GM23248 (cell line): Measurements from ENCODE around the gene ASPSCR1. TPM values are rescaled to one million over a fixed set of nuclear protein-coding genes. Genes with fewer than 3 reads are reported as not detected.

Experiments used
- DNase-seq: peaks from one replicate; pipeline ENCODE4 v3.0.0-alpha.2; 2015
- H2AFZ ChIP-seq: fragments of 200-600 bp; sonication (generic); 2 replicates; pipeline ENCODE4 v1.6.1; 2016; ENCODE audit warnings: antibody characterized with exemption
- H3F3A ChIP-seq: fragments of 200-600 bp; sonication (generic); 2 replicates; pipeline ENCODE4 v1.6.1; 2016; ENCODE audit warnings: mild to moderate bottlenecking, antibody characterized with exemption, mixed run types; ENCODE audit not compliant: insufficient read depth
- H3K27ac ChIP-seq: fragments of 200-600 bp; sonication (generic); 2 replicates; pipeline ENCODE4 v1.5.1; 2016; ENCODE audit warnings: mild to moderate bottlenecking
- H3K27me3 ChIP-seq: fragments of 200-600 bp; sonication (generic); replicated peaks from 2 replicates; pipeline ENCODE4 v1.6.1; 2016; ENCODE audit warnings: mild to moderate bottlenecking; ENCODE audit not compliant: insufficient read depth
- H3K36me3 ChIP-seq: fragments of 200-600 bp; sonication (generic); 2 replicates; pipeline ENCODE4 v1.6.1; 2016; ENCODE audit warnings: low read depth, mild to moderate bottlenecking
- H3K4me1 ChIP-seq: fragments of 200-600 bp; sonication (generic); 2 replicates; pipeline ENCODE4 v1.6.1; 2016; ENCODE audit warnings: mild to moderate bottlenecking; ENCODE audit not compliant: insufficient read depth
- H3K4me2 ChIP-seq: fragments of 200-600 bp; sonication (generic); one replicate; pipeline ENCODE4 v1.6.1; 2016; ENCODE audit warnings: mild to moderate bottlenecking; ENCODE audit not compliant: unreplicated experiment
- H3K4me3 ChIP-seq: fragments of 200-600 bp; sonication (generic); 2 replicates; pipeline ENCODE4 v1.5.1; 2016; ENCODE audit warnings: mild to moderate bottlenecking
- H3K79me2 ChIP-seq: fragments of 200-600 bp; sonication (generic); 2 replicates; pipeline ENCODE4 v1.6.1; 2016; ENCODE audit warnings: mild to moderate bottlenecking; ENCODE audit not compliant: insufficient read depth
- H3K9ac ChIP-seq: fragments of 200-600 bp; sonication (generic); 2 replicates; pipeline ENCODE4 v1.6.1; 2016; ENCODE audit warnings: mild to moderate bottlenecking
- H3K9me2 ChIP-seq: fragments of 200-600 bp; sonication (generic); 2 replicates; pipeline ENCODE4 v1.6.1; 2016; ENCODE audit warnings: mixed run types, mild to moderate bottlenecking, moderate library complexity; ENCODE audit not compliant: insufficient read depth
- H3K9me3 ChIP-seq: fragments of 200-600 bp; sonication (generic); one replicate; pipeline ENCODE4 v1.6.1; 2017; ENCODE audit warnings: low read depth
- H4K20me1 ChIP-seq: fragments of 200-600 bp; sonication (generic); 2 replicates; pipeline ENCODE4 v1.6.0; 2016; ENCODE audit not compliant: insufficient read depth
- EZH2 ChIP-seq: fragments of 200-600 bp; sonication (generic); IDR thresholded peaks from 2 replicates; pipeline ENCODE4 v1.6.1; 2018; ENCODE audit warnings: antibody characterized with exemption, mild to moderate bottlenecking; ENCODE audit not compliant: insufficient read depth, poor library complexity, severe bottlenecking
- EZH2phosphoT487 ChIP-seq: fragments of 200-600 bp; sonication (generic); IDR thresholded peaks from 2 replicates; pipeline ENCODE4 v1.6.1; 2018; ENCODE audit warnings: antibody characterized with exemption, moderate library complexity, mild to moderate bottlenecking, low read depth; ENCODE audit not compliant: insufficient read depth
- WGBS, 2 experiments: methylation state at CpG; one replicate each; pipeline ENCODE4 v1.1.6; 2015 to 2017; ENCODE audit warnings: low lambda C conversion rate in 2 of 2, low coverage in 1 of 2; ENCODE audit errors: missing lambda C conversion rate in 2 of 2; 5-methylcytosine and 5-hydroxymethylcytosine counted together
- in situ Hi-C: fragments of 300-500 bp; cut with MboI; formaldehyde crosslinking; loops from 2 replicates; pipeline ENCODE4 v1.15.0; 2020
- polyA plus RNA-seq: library from polyadenylated mRNA; unstranded; fragments of >200 nt; fragmentation: Nextera tagmentation; extraction: Ambion mirVana; gene quantifications from 2 replicates; pipeline ENCODE4 v1.2.1, GENCODE V29; 2016
- total RNA-seq: library from RNA; depleted of rRNA; stranded (reverse); fragments of >200 nt; shearing (Covaris generic); gene quantifications from 2 replicates; pipeline ENCODE4 v1.2.3, GENCODE V29; 2014

Gene ASPSCR1
- total and polyA plus RNA-seq, 2 experiments from 2014 or later = 20.6 to 23.5 TPM

GRCh38 chr17:82035488-82035887, 58.1 kb downstream of the ASPSCR1 start:
- Histone ChIP-seq H3K36me3 (no peaks in the 10 kb centered on the region), H3F3A (no peaks in the 10 kb centered on the region), H3K4me2 (no peak overlapping the region), H2AFZ (no peak overlapping the region), H3K4me3 (no peak overlapping the region), H3K4me1 (no peaks in the 10 kb centered on the region), H3K27ac (no peak overlapping the region), H4K20me1 (no peaks in the 10 kb centered on the region), H3K27me3 (no peaks in the 10 kb centered on the region), H3K9me3 (no peaks in the 10 kb centered on the region), H3K9ac (no peak overlapping the region), H3K9me2 (no peaks in the 10 kb centered on the region), H3K79me2 (no peaks in the 10 kb centered on the region)
- TF ChIP-seq EZH2phosphoT487 = no peak
- no peak for TF ChIP-seq EZH2
- in situ Hi-C loops = no loop called here
- whole genome bisulfite sequencing, 2 experiments = 95 to 98% methylated on average over 8 of the region's 8 CpGs
- DNase-seq = no peak

- H3K4me1 ChIP-seq = no peaks in the 10 kb centered on the region
- H3K4me3 ChIP-seq = peak overlapping the region; percentile 79; the same call in 1 of the 2 replicates
- TF ChIP-seq EZH2phosphoT487 (no peak), EZH2 (no peak)
- H4K20me1 ChIP-seq = no peaks in the 10 kb centered on the region
- peaks cover 2% of the 10 kb centered on the region; the same call in 1 of the 2 replicates for H3F3A ChIP-seq
- WGBS, 2 experiments = 93 to 94% methylated on average over 14 to 20 of the region's 20 CpGs
- H3K9me2 ChIP-seq = no peaks in the 10 kb centered on the region
- peak overlapping the region; percentile 86 for H3K4me2 ChIP-seq
- H2AFZ ChIP-seq = no peak overlapping the region
- no peaks in the 10 kb centered on the region for H3K79me2 ChIP-seq
- peak overlapping the region; percentile 74; the same call in 1 of the 2 replicates for H3K9ac ChIP-seq
- no peak for DNase-seq
- no peaks in the 10 kb centered on the region for H3K36me3 ChIP-seq
- H3K9me3 ChIP-seq = no peaks in the 10 kb centered on the region
- in situ Hi-C loops = no loop called here
- no peaks in the 10 kb centered on the region for H3K27me3 ChIP-seq
- H3K27ac ChIP-seq = no peak overlapping the region
Observed at GRCh38 chr17:82035956-82036633, 58.7 kb downstream of the ASPSCR1 start.

GRCh38 chr17:82036634-82037091, 59.2 kb downstream of the ASPSCR1 start:
- Histone ChIP-seq H3K36me3 (no peaks in the 10 kb centered on the region), H3K4me2 (peak overlapping the region; percentile 86), H3K4me3 (peak overlapping the region; percentile 79), H3K27ac (peak overlapping the region; percentile 69), H3K79me2 (no peaks in the 10 kb centered on the region), H2AFZ (peak overlapping the region; percentile 61), H4K20me1 (no peaks in the 10 kb centered on the region), H3K9me2 (no peaks in the 10 kb centered on the region), H3K4me1 (no peaks in the 10 kb centered on the region), H3K9me3 (no peaks in the 10 kb centered on the region), H3F3A (peaks cover 6% of the 10 kb centered on the region; the same call in 1 of the 2 replicates), H3K27me3 (no peaks in the 10 kb centered on the region), H3K9ac (peak overlapping the region; percentile 74)
- TF ChIP-seq EZH2 (no peak), EZH2phosphoT487 (no peak)
- in situ Hi-C loops = no loop called here
- WGBS, 2 experiments = 50 to 52% methylated on average over 23 of the region's 23 CpGs
- DNase-seq = no peak

- Histone ChIP-seq H2AFZ (peak within 1 kb of the TSS; percentile 61), H3K9me3 (no peaks in the 10 kb centered on the region), H3K79me2 (no peaks in the 10 kb centered on the region), H3K4me2 (peak within 1 kb of the TSS; percentile 86), H3K4me1 (no peaks in the 10 kb centered on the region), H3K36me3 (no peaks in the 10 kb centered on the region), H3K4me3 (peak within 1 kb of the TSS; percentile 79), H3K27me3 (no peaks in the 10 kb centered on the region), H4K20me1 (no peaks in the 10 kb centered on the region), H3K9me2 (no peaks in the 10 kb centered on the region), H3K27ac (peak within 1 kb of the TSS; percentile 69), H3K9ac (peak within 1 kb of the TSS; percentile 74), H3F3A (peaks cover 6% of the 10 kb centered on the region; the same call in 1 of the 2 replicates)
- no peak for TF ChIP-seq EZH2phosphoT487
- TF ChIP-seq EZH2 = no peak
- WGBS, 2 experiments = 1% methylated on average over 62 to 80 of the region's 92 CpGs
- DNase-seq = peak; percentile 97
- in situ Hi-C loops = no loop called here
Observed at GRCh38 chr17:82037092-82037888, 59.9 kb downstream of the ASPSCR1 start, which contains the start of gene DCXR. Gene DCXR, minus strand, starts transcription at chr17:82037697. Its CDS starts 15 bp downstream, at chr17:82037682.
